ENCODE results near the gene PSTPIP2.
"Not testable (repeated sequence)": the region's sequence is repeated elsewhere in the genome, so short reads cannot be mapped to it uniquely, and the experiment has no call there.

Gene PSTPIP2

GRCh38 chr18:46069524-46069923, 2.5 kb downstream of the PSTPIP2 start:
- no peak for DNase-seq

- peak in 2 of 3 donors; percentile 41 to 61 for DNase-seq
Measured at GRCh38 chr18:46068763-46069162, 3.3 kb downstream of the PSTPIP2 start.

- DNase-seq, result no peak
Measured at GRCh38 chr18:46067438-46068007, 4.5 kb downstream of the PSTPIP2 start.

- DNase-seq, result no peak
Measured at GRCh38 chr18:46062781-46063180, 9.3 kb downstream of the PSTPIP2 start.

- no peak for DNase-seq
Measured at GRCh38 chr18:46061796-46062195, 10.3 kb downstream of the PSTPIP2 start.

GRCh38 chr18:46061387-46061786, 10.7 kb downstream of the PSTPIP2 start:
- DNase-seq, result no peak

GRCh38 chr18:46060359-46060841, 11.7 kb downstream of the PSTPIP2 start:
- peak; percentile 65 to 74 (median 70) for DNase-seq

- DNase-seq, result no peak
Measured at GRCh38 chr18:46055838-46056230, 16.2 kb downstream of the PSTPIP2 start.

- peak in 2 of 3 donors; percentile 48 to 61 for DNase-seq
Measured at GRCh38 chr18:46054956-46055837, 16.9 kb downstream of the PSTPIP2 start.

- no peak for DNase-seq
Measured at GRCh38 chr18:46053368-46054095, 18.5 kb downstream of the PSTPIP2 start.

- peak; percentile 95 to 99 (median 98) for DNase-seq
Measured at GRCh38 chr18:46051731-46052461, 20.2 kb downstream of the PSTPIP2 start.

GRCh38 chr18:46050268-46050667, 21.8 kb downstream of the PSTPIP2 start:
- DNase-seq, result no peak

GRCh38 chr18:46048641-46049040, 23.4 kb downstream of the PSTPIP2 start:
- DNase-seq, result peak; percentile 65 to 95 (median 92)

- DNase-seq, result not testable (repeated sequence)
Measured at GRCh38 chr18:46047369-46047768, 24.7 kb downstream of the PSTPIP2 start.

- no peak for DNase-seq
Measured at GRCh38 chr18:46046688-46047087, 25.4 kb downstream of the PSTPIP2 start.

GRCh38 chr18:46046126-46046525, 25.9 kb downstream of the PSTPIP2 start:
- no peak for DNase-seq

GRCh38 chr18:46042571-46043123, 29.4 kb downstream of the PSTPIP2 start:
- DNase-seq, result peak; percentile 80 to 92 (median 86)

- DNase-seq, result peak; percentile 77 to 81 (median 78)
Measured at GRCh38 chr18:46040747-46041104, 31.3 kb downstream of the PSTPIP2 start.

GRCh38 chr18:46040033-46040746, 31.9 kb downstream of the PSTPIP2 start:
- DNase-seq, result no peak

GRCh38 chr18:46037512-46038305, 34.4 kb downstream of the PSTPIP2 start:
- no peak for DNase-seq

All from suppressor macrophage treated with lipopolysaccharide for 1 hour (primary cell).